Measurements from ENCODE around the gene OR2T2.

DNA sequence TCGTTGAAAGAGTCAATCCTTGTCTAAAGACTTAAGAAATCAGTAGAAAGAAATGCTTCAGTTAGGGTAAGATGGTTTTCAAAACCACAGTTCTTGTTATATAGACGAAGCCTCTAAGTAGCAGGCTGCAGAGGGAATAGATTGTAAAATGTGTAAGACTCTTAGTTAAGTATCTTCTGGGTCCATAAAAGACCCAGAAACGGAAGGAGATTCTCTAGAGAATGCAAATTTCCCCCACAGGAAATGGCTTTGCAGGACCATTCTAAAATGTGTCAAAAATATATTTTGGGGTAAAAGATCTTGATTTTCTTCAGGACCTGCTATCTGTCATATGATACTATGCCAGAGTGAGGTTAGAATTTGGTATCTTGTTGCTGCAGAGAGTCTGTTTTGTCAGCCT, 29.2 kb upstream of the OR2T2 start:
- TF ChIP-seq, protein P1, sequence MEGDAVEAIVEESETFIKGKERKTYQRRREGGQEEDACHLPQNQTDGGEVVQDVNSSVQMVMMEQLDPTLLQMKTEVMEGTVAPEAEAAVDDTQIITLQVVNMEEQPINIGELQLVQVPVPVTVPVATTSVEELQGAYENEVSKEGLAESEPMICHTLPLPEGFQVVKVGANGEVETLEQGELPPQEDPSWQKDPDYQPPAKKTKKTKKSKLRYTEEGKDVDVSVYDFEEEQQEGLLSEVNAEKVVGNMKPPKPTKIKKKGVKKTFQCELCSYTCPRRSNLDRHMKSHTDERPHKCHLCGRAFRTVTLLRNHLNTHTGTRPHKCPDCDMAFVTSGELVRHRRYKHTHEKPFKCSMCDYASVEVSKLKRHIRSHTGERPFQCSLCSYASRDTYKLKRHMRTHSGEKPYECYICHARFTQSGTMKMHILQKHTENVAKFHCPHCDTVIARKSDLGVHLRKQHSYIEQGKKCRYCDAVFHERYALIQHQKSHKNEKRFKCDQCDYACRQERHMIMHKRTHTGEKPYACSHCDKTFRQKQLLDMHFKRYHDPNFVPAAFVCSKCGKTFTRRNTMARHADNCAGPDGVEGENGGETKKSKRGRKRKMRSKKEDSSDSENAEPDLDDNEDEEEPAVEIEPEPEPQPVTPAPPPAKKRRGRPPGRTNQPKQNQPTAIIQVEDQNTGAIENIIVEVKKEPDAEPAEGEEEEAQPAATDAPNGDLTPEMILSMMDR (IDR thresholded peaks at IDR 0.05) = no peak
- no peak for TF ChIP-seq POLR2A (IDR thresholded peaks at IDR 0.05)

All from esophagus squamous epithelium (tissue), 4 donors.